ENCODE results near the gene CREBRF.
A peak's percentile ranks its signal among the peaks of the same experiment; 100 is the strongest.

CREBRF gene

DNA sequence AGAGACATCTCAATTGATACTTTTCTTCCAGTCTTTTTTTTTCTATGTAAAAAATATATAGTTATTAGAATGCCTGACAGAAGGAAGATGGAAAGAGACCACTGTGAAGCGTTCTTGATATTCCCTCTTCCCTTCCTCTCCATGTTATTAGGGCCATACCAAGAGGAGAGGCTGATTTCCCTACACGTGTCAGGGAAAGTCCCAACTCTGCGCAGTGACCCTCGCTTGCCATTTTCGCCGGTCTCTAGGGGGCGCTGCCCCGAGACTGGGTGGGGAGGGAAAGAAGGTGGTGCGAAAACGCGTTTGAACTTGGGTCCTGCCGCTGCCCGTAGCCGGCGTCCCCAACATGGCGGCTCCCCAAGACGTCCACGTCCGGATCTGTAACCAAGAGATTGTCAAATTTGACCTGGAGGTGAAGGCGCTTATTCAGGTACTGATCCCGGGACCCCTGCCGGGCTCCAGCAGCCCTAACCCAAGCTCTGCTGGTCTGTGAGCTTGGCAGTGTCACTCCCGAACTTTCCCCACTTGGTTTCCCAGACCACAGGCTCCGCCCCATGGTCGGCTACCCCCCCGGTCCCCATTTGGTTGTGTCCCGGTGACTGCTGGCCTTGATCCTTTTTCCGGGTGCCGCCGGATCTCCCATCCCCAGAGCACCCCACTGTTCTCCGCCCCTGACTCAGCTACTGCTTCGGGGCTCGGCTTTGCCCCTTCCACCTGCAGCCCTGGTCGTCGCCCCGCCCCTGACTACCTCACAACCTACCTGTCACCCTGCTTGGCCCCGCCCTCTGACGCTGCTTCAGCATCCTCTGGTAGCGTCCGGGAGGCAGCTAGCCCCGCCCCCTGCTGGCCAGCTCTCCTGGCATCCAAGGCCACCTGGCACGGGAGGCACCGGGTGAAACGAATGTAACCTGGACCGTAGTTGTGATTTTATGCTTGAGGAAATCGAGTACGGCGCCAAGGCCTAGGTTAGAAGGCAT lies 88.3 kb downstream of the CREBRF start, which contains the start of gene BNIP1:
BNIP1 (plus strand) TSS at position 332 of the 977 bp plus-strand sequence; CDS start at position 347, 15 bp downstream.
- Histone ChIP-seq H4K20me1 (ENCODE audit: insufficient read depth, low read length) (no peaks in the 10 kb centered on the region), H3K27me3 (replicated peaks; ENCODE audit: insufficient read depth, low read length) (no peaks in the 10 kb centered on the region), H2AFZ (ENCODE audit: low read length) (peak within 1 kb of the TSS; percentile 79), H3K36me3 (replicated peaks; ENCODE audit: insufficient read depth, low read length) (no peaks in the 10 kb centered on the region), H3K4me1 (ENCODE audit: low read length) (no peaks in the 10 kb centered on the region), H3K9me3 (replicated peaks; ENCODE audit: insufficient read depth, low read length) (no peaks in the 10 kb centered on the region), H3K27ac (ENCODE audit: low read length) (peak within 1 kb of the TSS; percentile 87), H3K4me3 (ENCODE audit: low read length) (peak within 1 kb of the TSS; percentile 96), H3K9ac (ENCODE audit: low read length) (peak within 1 kb of the TSS; percentile 93), H3K79me2 (ENCODE audit: low read length) (peaks cover 11% of the 10 kb centered on the region; the same call in 1 of the 2 replicates), H3K9me2 (replicated peaks; ENCODE audit: insufficient read depth, low read length) (no peaks in the 10 kb centered on the region), H3F3A (ENCODE audit: insufficient read depth, low read length) (no peaks in the 10 kb centered on the region), H3K4me2 (ENCODE audit: low read depth, low read length) (peak within 1 kb of the TSS; percentile 97)
- TF ChIP-seq, protein P1, sequence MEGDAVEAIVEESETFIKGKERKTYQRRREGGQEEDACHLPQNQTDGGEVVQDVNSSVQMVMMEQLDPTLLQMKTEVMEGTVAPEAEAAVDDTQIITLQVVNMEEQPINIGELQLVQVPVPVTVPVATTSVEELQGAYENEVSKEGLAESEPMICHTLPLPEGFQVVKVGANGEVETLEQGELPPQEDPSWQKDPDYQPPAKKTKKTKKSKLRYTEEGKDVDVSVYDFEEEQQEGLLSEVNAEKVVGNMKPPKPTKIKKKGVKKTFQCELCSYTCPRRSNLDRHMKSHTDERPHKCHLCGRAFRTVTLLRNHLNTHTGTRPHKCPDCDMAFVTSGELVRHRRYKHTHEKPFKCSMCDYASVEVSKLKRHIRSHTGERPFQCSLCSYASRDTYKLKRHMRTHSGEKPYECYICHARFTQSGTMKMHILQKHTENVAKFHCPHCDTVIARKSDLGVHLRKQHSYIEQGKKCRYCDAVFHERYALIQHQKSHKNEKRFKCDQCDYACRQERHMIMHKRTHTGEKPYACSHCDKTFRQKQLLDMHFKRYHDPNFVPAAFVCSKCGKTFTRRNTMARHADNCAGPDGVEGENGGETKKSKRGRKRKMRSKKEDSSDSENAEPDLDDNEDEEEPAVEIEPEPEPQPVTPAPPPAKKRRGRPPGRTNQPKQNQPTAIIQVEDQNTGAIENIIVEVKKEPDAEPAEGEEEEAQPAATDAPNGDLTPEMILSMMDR (IDR thresholded peaks at IDR 0.05; ENCODE audit: low read length) = peak; percentile 81
- TF ChIP-seq EZH2phosphoT487 (IDR thresholded peaks at IDR 0.05; ENCODE audit: low read length) (no peak), EZH2 (optimal IDR thresholded peaks at IDR 0.05; ENCODE audit: low read depth, low read length) (no peak)
- DNase-seq = peak; percentile 98

DNA sequence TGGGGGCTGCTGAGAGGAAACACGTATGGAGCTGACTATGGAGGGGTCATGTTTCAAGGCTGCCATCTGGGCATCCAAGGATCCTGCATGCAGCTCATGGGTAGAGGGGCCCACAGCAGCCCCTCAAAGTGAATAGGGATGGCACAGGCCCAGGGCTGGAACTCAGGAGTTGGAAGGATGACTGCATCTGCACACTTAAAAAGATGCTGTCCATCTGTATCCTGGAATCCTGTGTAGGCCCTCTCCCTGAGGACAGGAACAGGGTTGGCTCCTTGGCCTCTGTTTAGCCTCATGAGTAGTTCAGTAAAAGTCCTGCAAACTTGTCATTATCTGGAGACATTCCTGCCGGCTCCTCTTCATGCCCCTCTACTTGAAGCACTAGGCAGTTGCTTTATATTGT lies 92.2 kb downstream of the CREBRF start:
- Histone ChIP-seq H3K9ac (ENCODE audit: low read length) (no peak overlapping the region), H3K79me2 (ENCODE audit: low read length) (peaks cover 11% of the 10 kb centered on the region; the same call in 1 of the 2 replicates), H3K9me2 (replicated peaks; ENCODE audit: insufficient read depth, low read length) (no peaks in the 10 kb centered on the region), H3K27ac (ENCODE audit: low read length) (no peak overlapping the region), H3K27me3 (replicated peaks; ENCODE audit: insufficient read depth, low read length) (no peaks in the 10 kb centered on the region), H3K36me3 (replicated peaks; ENCODE audit: insufficient read depth, low read length) (no peaks in the 10 kb centered on the region), H3K9me3 (replicated peaks; ENCODE audit: insufficient read depth, low read length) (no peaks in the 10 kb centered on the region), H4K20me1 (ENCODE audit: insufficient read depth, low read length) (no peaks in the 10 kb centered on the region), H3K4me2 (ENCODE audit: low read depth, low read length) (no peak overlapping the region), H3K4me3 (ENCODE audit: low read length) (no peak overlapping the region), H3K4me1 (ENCODE audit: low read length) (no peaks in the 10 kb centered on the region), H2AFZ (ENCODE audit: low read length) (no peak overlapping the region), H3F3A (ENCODE audit: insufficient read depth, low read length) (no peaks in the 10 kb centered on the region)
- TF ChIP-seq EZH2 (optimal IDR thresholded peaks at IDR 0.05; ENCODE audit: low read depth, low read length) (no peak), EZH2phosphoT487 (IDR thresholded peaks at IDR 0.05; ENCODE audit: low read length) (no peak)
- TF ChIP-seq, protein P1 (IDR thresholded peaks at IDR 0.05; ENCODE audit: low read length) = no peak
- no peak for DNase-seq

DNA sequence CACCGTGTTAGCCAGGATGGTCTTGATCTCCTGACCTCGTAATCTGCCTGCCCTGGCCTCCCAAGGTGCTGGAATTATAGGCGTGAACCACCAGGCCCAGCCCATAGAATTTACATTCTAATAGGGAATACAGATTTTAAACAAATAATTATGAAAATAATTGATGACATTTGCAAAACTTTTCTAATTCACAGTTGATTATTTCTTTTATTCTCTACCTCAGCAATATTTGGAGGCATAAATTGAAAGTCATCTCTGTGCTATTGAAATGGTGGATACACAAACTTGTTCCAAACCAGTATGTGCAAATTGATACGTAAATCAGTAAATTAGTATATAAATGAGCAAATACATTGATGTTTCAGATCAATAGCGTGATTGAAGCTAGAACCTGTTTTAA lies 96.4 kb downstream of the CREBRF start:
- Histone ChIP-seq H3K4me3 (ENCODE audit: low read length) (no peak overlapping the region), H3K9ac (ENCODE audit: low read length) (no peak overlapping the region), H3K27me3 (replicated peaks; ENCODE audit: insufficient read depth, low read length) (no peaks in the 10 kb centered on the region), H3K79me2 (ENCODE audit: low read length) (no peaks in the 10 kb centered on the region), H3F3A (ENCODE audit: insufficient read depth, low read length) (no peaks in the 10 kb centered on the region), H3K36me3 (replicated peaks; ENCODE audit: insufficient read depth, low read length) (no peaks in the 10 kb centered on the region; the same call in 1 of the 2 replicates), H3K27ac (ENCODE audit: low read length) (no peak overlapping the region), H4K20me1 (ENCODE audit: insufficient read depth, low read length) (no peaks in the 10 kb centered on the region), H3K4me1 (ENCODE audit: low read length) (no peaks in the 10 kb centered on the region), H3K9me3 (replicated peaks; ENCODE audit: insufficient read depth, low read length) (no peaks in the 10 kb centered on the region), H3K4me2 (ENCODE audit: low read depth, low read length) (no peak overlapping the region), H2AFZ (ENCODE audit: low read length) (no peak overlapping the region), H3K9me2 (replicated peaks; ENCODE audit: insufficient read depth, low read length) (no peaks in the 10 kb centered on the region)
- TF ChIP-seq EZH2 (optimal IDR thresholded peaks at IDR 0.05; ENCODE audit: low read depth, low read length) = no peak
- no peak for TF ChIP-seq EZH2phosphoT487 (IDR thresholded peaks at IDR 0.05; ENCODE audit: low read length)
- TF ChIP-seq, protein P1 (IDR thresholded peaks at IDR 0.05; ENCODE audit: low read length) = no peak
- DNase-seq = no peak

Measured in MM.1S (cell line).